A549 (cell line): ENCODE measurements around the gene ACADSB. TPM values are rescaled to one million over a fixed set of nuclear protein-coding genes. Genes with fewer than 3 reads are reported as not detected.

ENCODE experiments used
- ATAC-seq, 2 experiments: fragments of 200-7000 bp in 1 of 2; fragments of >200 bp in 1 of 2; cut with Nextera tagmentation in 1 of 2; cut with Tn5 transposase in 1 of 2; 3 replicates each; pipeline versions ENCODE4 v1.8.0 to v1.9.1; 2018 to 2020; ENCODE audit warnings: mild to moderate bottlenecking in 1 of 2, moderate library complexity in 1 of 2
- CTCF ChIA-PET: fragments of 300-600 bp; sonication (Branson Sonifier 250); formaldehyde crosslinking; extraction: SDS; loops from one replicate; lab custom pipeline; 2021; ENCODE audit warnings: antibody characterized with exemption, inconsistent platforms; lab: Yijun Ruan, JAX
- POLR2A ChIA-PET: fragments of 350-600 bp; formaldehyde crosslinking; extraction: SDS; loops from one replicate; lab custom pipeline; 2021; ENCODE audit warnings: antibody characterized with exemption, inconsistent platforms; lab: Yijun Ruan, JAX
- DNase-seq, 2 experiments: peaks; one replicate each; pipeline versions ENCODE4 v3.0.0 to v3.0.0-alpha.2; 2011 to 2016; ENCODE audit warnings: low read depth in 1 of 2, low spot score in 1 of 2
- FAIRE-seq: peaks from 2 replicates; lab custom pipeline; 2011; peaks lifted over from hg19 to GRCh38; lab: Jason Lieb, UNC
- H3K27ac ChIP-seq, 2 experiments: fragments of >200 bp; sonication (Bioruptor Twin); formaldehyde crosslinking; 3 replicates each; pipeline ENCODE4 v1.5.1; 2016 to 2017
- H3K4me1 ChIP-seq: fragments of >200 bp; sonication (Bioruptor Twin); formaldehyde crosslinking; 3 replicates; pipeline ENCODE4 v1.6.1; 2016
- H3K4me2 ChIP-seq: fragments of >200 bp; sonication (Bioruptor Twin); formaldehyde crosslinking; 3 replicates; pipeline ENCODE4 v1.6.1; 2016
- H3K4me3 ChIP-seq: fragments of >200 bp; sonication (Bioruptor Twin); formaldehyde crosslinking; 3 replicates; pipeline ENCODE4 v1.5.1; 2016
- H3K9me3 ChIP-seq: fragments of >200 bp; sonication (Bioruptor Twin); formaldehyde crosslinking; 3 replicates; pipeline ENCODE4 v1.6.1; 2016
- BHLHE40 ChIP-seq: IDR thresholded peaks from 2 replicates; pipeline ENCODE4 v1.6.1; 2012; ENCODE audit warnings: low read depth, low read length, inconsistent platforms
- CBX2 ChIP-seq: fragments of 200-600 bp; sonication (generic); IDR thresholded peaks from 2 replicates; pipeline ENCODE4 v1.6.1; 2016; ENCODE audit warnings: low read depth, mild to moderate bottlenecking, borderline replicate concordance
- CBX8 ChIP-seq: fragments of 200-600 bp; sonication (generic); IDR thresholded peaks from 2 replicates; pipeline ENCODE4 v1.6.1; 2016
- CEBPB ChIP-seq, 2 experiments: fragments of >200 bp in 1 of 2; sonication (Bioruptor Twin) in 1 of 2; formaldehyde crosslinking in 1 of 2; IDR thresholded peaks; 2 replicates each; pipeline ENCODE4 v1.6.1; 2012 to 2016
- CHD2 ChIP-seq: fragments of 150-350 bp; IDR thresholded peaks from 2 replicates; pipeline ENCODE4 v1.6.1; 2014; ENCODE audit warnings: low read length; ENCODE audit not compliant: partially characterized antibody
- CTCF ChIP-seq: fragments of >200 bp; sonication (Bioruptor Twin); formaldehyde crosslinking; IDR thresholded peaks from 3 replicates; pipeline ENCODE4 v1.5.1; 2016
- ELK1 ChIP-seq: fragments of 150-350 bp; IDR thresholded peaks from 2 replicates; pipeline ENCODE4 v1.6.1; 2014; ENCODE audit warnings: low read depth, mild to moderate bottlenecking, low read length
- EP300 ChIP-seq, 2 experiments: fragments of >200 bp; sonication (Bioruptor Twin); formaldehyde crosslinking; IDR thresholded peaks; 2 replicates in 1 of 2; 3 replicates in 1 of 2; pipeline ENCODE4 v1.6.1; 2016 to 2017
- FOXS1 ChIP-seq: fragments of 250-450 bp; sonication (Bioruptor Pico); IDR thresholded peaks from 2 replicates; pipeline ENCODE4 v1.5.0; 2020; ENCODE audit warnings: mild to moderate bottlenecking, moderate library complexity
- HMGXB4 ChIP-seq: fragments of 250-450 bp; sonication (Bioruptor Pico); IDR thresholded peaks from 2 replicates; pipeline ENCODE4 v1.5.0; 2021; ENCODE audit warnings: mild to moderate bottlenecking, moderate library complexity, borderline replicate concordance
- HOXA7 ChIP-seq: fragments of 250-450 bp; sonication (Bioruptor Pico); IDR thresholded peaks from 2 replicates; pipeline ENCODE4 v1.5.0; 2020; ENCODE audit warnings: mild to moderate bottlenecking, moderate library complexity
- HOXB5 ChIP-seq: fragments of 250-450 bp; sonication (Bioruptor Pico); IDR thresholded peaks from 2 replicates; pipeline ENCODE4 v1.5.0; 2020; ENCODE audit warnings: mild to moderate bottlenecking, moderate library complexity
- JUN ChIP-seq, 2 experiments: fragments of >200 bp; sonication (Bioruptor Twin); formaldehyde crosslinking; IDR thresholded peaks; 2 replicates in 1 of 2; 3 replicates in 1 of 2; pipeline ENCODE4 v1.6.1; 2016 to 2017
- KDM5A ChIP-seq: fragments of 200-600 bp; sonication (generic); IDR thresholded peaks from 2 replicates; pipeline ENCODE4 v1.6.1; 2016; ENCODE audit warnings: antibody characterized with exemption, mild to moderate bottlenecking
- MAFK ChIP-seq: fragments of 450-650 bp; IDR thresholded peaks from 2 replicates; pipeline ENCODE4 v1.6.1; 2014; ENCODE audit not compliant: partially characterized antibody
- MAZ ChIP-seq: fragments of 150-350 bp; IDR thresholded peaks from 2 replicates; pipeline ENCODE4 v1.6.1; 2014; ENCODE audit warnings: antibody characterized with exemption, low read depth, low read length, borderline replicate concordance
- NFE2L2 ChIP-seq: fragments of 150-350 bp; conservative IDR thresholded peaks from 2 replicates; pipeline ENCODE4 v1.6.1; 2014; ENCODE audit warnings: low read length
- PHF8 ChIP-seq: fragments of 200-600 bp; sonication (generic); IDR thresholded peaks from 2 replicates; pipeline ENCODE4 v1.6.1; 2016; ENCODE audit warnings: low read depth, mild to moderate bottlenecking, antibody characterized with exemption, moderate library complexity, borderline replicate concordance
- RARB ChIP-seq: fragments of 250-450 bp; sonication (Bioruptor Pico); IDR thresholded peaks from 2 replicates; pipeline ENCODE4 v1.8.0; 2021; ENCODE audit warnings: mild to moderate bottlenecking, moderate library complexity
- RCOR1 ChIP-seq: fragments of 150-350 bp; IDR thresholded peaks from 2 replicates; pipeline ENCODE4 v1.6.1; 2014; ENCODE audit warnings: antibody characterized with exemption, low read length, low read depth
- REST ChIP-seq: fragments of 200-600 bp; sonication (generic); IDR thresholded peaks from 2 replicates; pipeline ENCODE4 v1.6.1; 2016; ENCODE audit warnings: antibody characterized with exemption, mild to moderate bottlenecking, moderate library complexity
- RNF2 ChIP-seq: fragments of 200-600 bp; sonication (generic); IDR thresholded peaks from 2 replicates; pipeline ENCODE4 v1.6.1; 2016; ENCODE audit warnings: low read depth, mild to moderate bottlenecking, antibody characterized with exemption, moderate library complexity, borderline replicate concordance
- SMC3 ChIP-seq: fragments of >200 bp; sonication (Bioruptor Twin); formaldehyde crosslinking; IDR thresholded peaks from 3 replicates; pipeline ENCODE4 v1.6.1; 2018; ENCODE audit warnings: inconsistent platforms
- TFCP2L1 ChIP-seq: fragments of 250-450 bp; sonication (Bioruptor Pico); IDR thresholded peaks from 2 replicates; pipeline ENCODE4 v1.5.0; 2021; ENCODE audit warnings: mild to moderate bottlenecking
- USF2 ChIP-seq: fragments of 450-650 bp; IDR thresholded peaks from 2 replicates; pipeline ENCODE4 v1.6.1; 2014; ENCODE audit warnings: antibody characterized with exemption
- ZC3H11A ChIP-seq: fragments of 450-650 bp; IDR thresholded peaks from 2 replicates; pipeline ENCODE4 v1.6.1; 2014; ENCODE audit warnings: antibody characterized with exemption, mild to moderate bottlenecking
- ZNF302 ChIP-seq: fragments of 250-450 bp; sonication (Bioruptor Pico); IDR thresholded peaks from 2 replicates; pipeline ENCODE4 v1.9.0; 2021; ENCODE audit warnings: inconsistent platforms, mild to moderate bottlenecking, moderate library complexity
- WGBS: methylation state at CpG from one replicate; pipeline ENCODE4 v1.1.6; 2017; ENCODE audit errors: missing lambda C conversion rate; 5-methylcytosine and 5-hydroxymethylcytosine counted together
- polyA plus RNA-seq, 4 experiments: library from polyadenylated mRNA; depleted of rRNA in 3 of 4; stranded (reverse); fragments of >200 nt; fragmentation: RNase III in 1 of 4; extraction: RNeasy Plus Mini Kit Qiagen cat#74134 plus additional on column Dnase treatment in 1 of 4; gene quantifications; 2 replicates in 3 of 4; 3 replicates in 1 of 4; pipeline ENCODE4 v1.2.3, GENCODE V29; 2011 to 2017

The ACADSB gene
- polyA plus RNA-seq, 2 of the 4 experiments (the other 2 are of a cell fraction) = 8.5 to 18.5 TPM

GRCh38 chr10:123101872-123102271 is 93.1 kb downstream of the ACADSB start:
- no peak for FAIRE-seq
- no peak overlapping the region for H3K4me2 ChIP-seq
- H3K9me3 ChIP-seq = no peaks in the 10 kb centered on the region
- no peak overlapping the region for H3K4me3 ChIP-seq
- ATAC-seq = no peak; a peak in 1 of 6 replicates
- ChIA-PET POLR2A (no interaction called here), CTCF (interaction anchor here (1.1 to 1.4 kb wide), 2 partner anchors 11 to 35 kb away, joined by 3 read pairs; no protein-coding TSS in a partner anchor)
- H3K4me1 ChIP-seq = no peaks in the 10 kb centered on the region
- DNase-seq = no peak
- H3K27ac ChIP-seq = no peak overlapping the region
- TF ChIP-seq FOXS1 (CRISPR knock-in tag) (no peak), HOXA7 (no peak), RNF2 (no peak), USF2 (no peak), CTCF (no peak), NFE2L2 (no peak), SMC3 (no peak), CEBPB (IDR thresholded peaks at IDR 0.05) (no peak), HOXB5 (CRISPR knock-in tag) (no peak), MAFK (no peak), CHD2 (no peak), RARB (no peak), MAZ (no peak), EP300 (IDR thresholded peaks at IDR 0.05) (no peak), TFCP2L1 (CRISPR knock-in tag) (no peak)
- WGBS = 47% methylated on average over 9 of the region's 9 CpGs

- Histone ChIP-seq H3K4me3 (no peak overlapping the region), H3K27ac (no peak overlapping the region), H3K9me3 (no peaks in the 10 kb centered on the region), H3K4me2 (no peak overlapping the region), H3K4me1 (no peaks in the 10 kb centered on the region)
- ChIA-PET POLR2A (no interaction called here), CTCF (interaction anchor here (0.6 to 1.4 kb wide), 5 partner anchors 10 to 445 kb away, joined by 3 read pairs; no protein-coding TSS in a partner anchor)
- ATAC-seq (no peak), DNase-seq (no peak), FAIRE-seq (no peak)
- 31% methylated on average over 2 of the region's 2 CpGs for WGBS
- no peak for TF ChIP-seq ZNF302 (CRISPR knock-in tag)
- TF ChIP-seq CBX2 = no peak
- TF ChIP-seq BHLHE40 = no peak
- no peak for TF ChIP-seq ZC3H11A
- TF ChIP-seq NFE2L2 = no peak
- no peak for TF ChIP-seq JUN (IDR thresholded peaks at IDR 0.05)
- TF ChIP-seq HMGXB4 (CRISPR knock-in tag) = no peak
- TF ChIP-seq ELK1 = no peak
- TF ChIP-seq CBX8 = no peak
- no peak for TF ChIP-seq RCOR1
- no peak for TF ChIP-seq CTCF
- no peak for TF ChIP-seq PHF8
- TF ChIP-seq KDM5A = no peak
- TF ChIP-seq REST = no peak
- no peak for TF ChIP-seq SMC3
These were observed 93.9 kb downstream of the ACADSB start for GRCh38 chr10:123102673-123103072.
